HG03095 (cell line): ENCODE results near the gene BTG1.
A peak's percentile ranks its signal among the peaks of the same experiment; 100 is the strongest.

ENCODE experiments used
- ATAC-seq: cut with Tn5 transposase; IDR thresholded peaks from one replicate; pipeline ENCODE4 v1.9.1; 2021; ENCODE audit warnings: moderate library complexity; ENCODE audit not compliant: unreplicated experiment

Gene BTG1, protein sequence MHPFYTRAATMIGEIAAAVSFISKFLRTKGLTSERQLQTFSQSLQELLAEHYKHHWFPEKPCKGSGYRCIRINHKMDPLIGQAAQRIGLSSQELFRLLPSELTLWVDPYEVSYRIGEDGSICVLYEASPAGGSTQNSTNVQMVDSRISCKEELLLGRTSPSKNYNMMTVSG

DNA sequence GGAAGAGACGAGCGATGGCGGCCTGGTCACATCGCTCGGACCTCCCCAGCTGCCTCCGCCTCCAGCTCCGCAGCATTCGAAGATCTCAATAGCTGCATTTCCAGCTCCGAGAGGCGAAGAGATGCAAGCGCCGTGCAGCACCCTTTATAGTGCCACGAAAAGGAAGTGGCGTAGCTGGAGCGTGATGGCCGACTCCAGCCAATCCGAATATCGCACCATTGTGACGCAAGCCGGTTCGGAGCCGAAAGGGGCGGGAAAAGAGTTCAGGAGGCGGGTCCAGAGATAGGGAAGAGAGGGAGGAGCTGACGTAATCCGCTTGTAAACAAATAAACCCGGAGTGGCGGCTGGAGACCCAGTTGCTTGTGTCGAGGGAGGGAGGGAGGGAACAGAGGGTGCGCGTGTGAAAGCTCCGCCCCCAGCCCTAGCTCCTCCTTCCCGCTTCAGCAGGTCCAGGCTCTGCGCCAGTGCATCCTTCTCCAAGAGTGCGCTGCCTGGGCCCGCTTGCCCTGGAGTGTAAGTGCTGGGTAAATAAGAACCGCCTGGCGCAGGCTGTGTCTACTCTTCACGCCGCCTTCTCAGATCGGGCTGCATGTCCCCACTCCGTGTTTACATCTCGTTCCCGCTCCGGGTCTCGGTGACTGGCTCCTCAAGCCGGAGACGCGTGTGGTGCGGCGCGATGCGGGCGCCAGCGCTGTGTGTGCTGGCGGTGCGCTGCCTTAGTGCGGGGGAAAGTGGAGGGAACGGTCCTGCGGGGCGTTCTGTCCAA is at the start of gene BTG1:
Gene BTG1, minus strand, starts transcription at position 116 of the 766 bp plus-strand sequence. CDS start 311 bp downstream, outside the sequence.
- ATAC-seq = peak; percentile 70

DNA sequence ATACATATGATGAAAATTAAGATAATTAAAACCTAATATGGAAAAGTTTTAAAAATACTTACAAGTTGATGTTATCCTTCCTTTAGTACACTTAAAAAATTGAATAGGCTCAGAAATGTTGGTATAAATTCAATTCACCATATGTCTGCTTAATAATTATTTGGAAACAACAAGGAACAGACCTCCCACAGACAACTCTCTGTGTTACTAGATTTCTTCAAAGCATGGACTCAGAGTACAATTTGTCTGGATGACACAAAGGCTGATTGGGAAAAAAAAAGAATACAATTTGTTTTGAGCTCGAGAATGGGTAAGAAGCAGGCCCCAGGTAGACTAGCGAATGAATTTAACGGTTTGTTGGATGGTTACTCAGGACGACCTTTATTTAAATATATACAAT is 48.9 kb upstream of the BTG1 start:
- no peak for ATAC-seq

DNA sequence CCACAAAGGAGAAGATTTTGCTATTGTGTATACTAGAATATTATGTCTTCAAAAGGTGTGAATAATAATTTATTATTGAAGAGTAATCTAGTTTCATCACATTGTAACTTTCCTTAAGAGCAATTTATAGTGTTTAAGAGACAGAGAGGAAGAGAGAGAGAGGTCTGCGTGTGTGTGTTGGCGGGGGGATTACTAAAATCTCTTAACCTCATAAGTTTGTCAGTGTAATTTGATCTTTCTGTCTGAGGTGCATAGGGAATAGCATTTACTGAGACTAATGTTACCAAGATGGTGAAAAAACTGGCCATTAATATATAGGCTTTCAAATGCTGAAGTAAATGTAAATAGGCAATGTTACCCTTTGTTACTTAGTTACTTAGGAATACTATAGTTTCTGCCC is 48.2 kb upstream of the BTG1 start:
- no peak for ATAC-seq

DNA sequence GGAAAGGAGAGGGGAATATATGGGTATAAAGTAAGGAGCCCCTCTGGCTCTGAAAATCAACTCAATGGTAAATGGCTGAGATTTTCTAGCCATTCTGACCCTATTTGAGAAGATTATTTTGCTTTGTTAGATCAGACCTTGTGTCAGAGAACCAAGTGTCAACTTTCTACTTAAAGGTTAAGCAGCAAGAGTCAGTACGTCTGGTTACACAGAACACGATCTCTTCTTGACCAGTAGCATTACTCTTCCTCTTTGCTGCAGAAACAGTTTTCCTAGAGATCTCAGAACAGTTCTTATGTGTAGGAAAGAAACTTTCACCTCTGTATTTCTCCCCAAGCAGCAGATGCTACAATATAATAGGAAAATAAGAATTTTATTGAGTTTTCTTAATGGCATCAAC is 47.4 kb upstream of the BTG1 start:
- no peak for ATAC-seq

DNA sequence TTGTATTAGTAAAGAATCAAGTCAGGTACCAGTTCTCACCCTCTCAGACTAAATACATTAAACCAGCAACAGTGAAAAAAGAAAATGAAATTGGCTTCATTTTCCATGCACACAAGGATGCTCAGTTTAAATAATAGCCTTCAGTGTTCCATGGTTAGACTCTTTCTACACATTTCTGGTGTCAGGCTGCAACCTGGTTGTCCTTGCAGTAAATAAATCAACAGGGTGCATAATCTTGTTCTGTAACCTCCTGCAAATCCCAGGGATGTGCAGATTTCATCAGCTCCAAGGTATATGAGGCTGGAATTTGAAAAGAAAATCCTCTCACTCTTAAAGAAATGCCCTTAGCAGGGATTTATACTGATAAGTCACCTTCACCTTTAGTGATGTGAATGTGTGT is 46.7 kb upstream of the BTG1 start:
- ATAC-seq = no peak

DNA sequence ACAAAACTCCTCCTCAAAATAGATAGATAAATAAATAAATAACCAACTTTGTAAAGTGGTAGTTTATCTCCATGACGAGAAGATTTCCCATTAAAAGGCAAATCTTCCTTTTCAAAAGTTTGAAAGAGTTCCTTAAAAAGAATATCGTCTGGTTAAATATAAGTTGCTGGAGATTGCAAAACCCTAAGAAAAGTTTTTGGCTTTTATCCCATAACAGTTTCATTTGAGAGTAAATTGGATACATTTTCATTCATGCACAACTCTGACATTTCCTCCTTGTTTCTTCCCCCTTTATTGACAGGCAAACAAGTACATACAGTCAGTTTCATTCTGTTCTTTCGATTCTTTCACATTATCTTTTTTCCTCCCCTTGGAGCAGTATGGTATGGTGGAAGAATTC is 45.4 kb upstream of the BTG1 start:
- no peak for ATAC-seq

DNA sequence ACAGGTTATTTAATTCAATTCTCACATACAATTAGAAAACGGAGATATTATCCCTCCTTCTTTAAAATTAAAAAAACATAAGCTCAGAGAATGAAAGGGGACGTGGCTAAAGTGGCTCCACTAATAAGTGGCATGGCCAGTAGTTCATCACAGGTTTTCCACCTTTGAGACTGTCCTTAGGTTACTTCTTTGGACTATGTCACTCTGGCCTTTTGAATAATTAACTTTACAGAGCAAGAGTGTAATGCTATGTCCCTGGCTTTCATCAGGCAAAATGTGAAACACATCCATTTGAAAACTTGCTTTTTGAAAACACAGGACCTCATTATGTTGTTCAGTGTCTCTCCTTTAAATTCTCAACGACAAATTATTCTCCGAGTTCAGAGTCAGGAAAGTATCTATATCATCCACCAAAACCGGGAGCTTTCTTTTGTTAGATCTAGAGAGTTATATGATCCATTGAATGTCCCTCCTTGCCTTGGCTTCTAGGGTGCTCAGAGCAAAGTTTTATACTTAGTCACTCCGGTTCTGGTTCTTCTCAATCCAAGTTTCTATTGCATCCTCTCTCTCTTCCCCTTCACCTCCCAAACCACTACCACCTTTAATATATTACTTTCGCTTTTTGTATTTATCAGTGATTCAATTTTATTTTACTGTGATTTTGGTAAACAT is 43.0 kb upstream of the BTG1 start:
- no peak for ATAC-seq

DNA sequence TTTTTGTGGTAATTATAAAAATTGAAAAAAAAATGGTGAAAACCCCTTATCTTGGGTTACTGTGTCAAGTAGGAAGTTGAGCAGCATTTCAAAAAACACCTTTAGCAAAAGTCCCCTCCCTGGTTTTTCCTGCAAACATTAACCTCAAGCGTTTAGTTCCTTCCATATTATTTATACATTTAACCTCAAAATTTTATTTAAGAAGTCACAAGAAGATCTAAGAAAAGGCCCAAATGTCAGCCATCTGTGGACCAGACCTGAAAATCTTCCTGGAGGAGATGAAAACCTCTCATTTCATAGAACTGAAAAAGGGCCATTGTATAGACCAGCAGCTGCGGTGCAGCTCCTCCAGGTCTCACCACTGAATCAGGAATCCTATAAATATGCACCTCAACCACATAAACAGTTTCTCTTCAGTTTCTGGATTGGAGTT is 40.4 kb upstream of the BTG1 start:
- ATAC-seq = peak; percentile 48

DNA sequence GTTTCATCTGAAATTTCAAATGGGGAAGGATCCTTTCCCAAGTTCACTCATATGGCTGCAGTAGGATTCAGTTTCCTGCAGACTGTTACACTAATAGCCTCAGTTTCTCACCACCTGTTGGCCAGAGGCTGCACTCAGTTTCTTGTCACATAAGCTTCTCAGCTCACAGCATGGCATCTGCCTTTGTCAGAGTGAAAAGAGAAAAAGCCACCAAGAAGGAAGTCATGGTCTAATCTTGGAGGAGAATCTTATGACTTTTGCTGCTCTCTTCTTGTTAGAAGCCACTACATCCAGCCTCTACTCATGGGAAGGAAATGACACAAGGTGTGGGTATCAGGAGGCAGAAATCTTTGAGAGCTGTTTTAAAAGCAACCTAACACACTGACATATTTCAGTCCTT is 39.4 kb upstream of the BTG1 start:
- peak; percentile 61 for ATAC-seq

DNA sequence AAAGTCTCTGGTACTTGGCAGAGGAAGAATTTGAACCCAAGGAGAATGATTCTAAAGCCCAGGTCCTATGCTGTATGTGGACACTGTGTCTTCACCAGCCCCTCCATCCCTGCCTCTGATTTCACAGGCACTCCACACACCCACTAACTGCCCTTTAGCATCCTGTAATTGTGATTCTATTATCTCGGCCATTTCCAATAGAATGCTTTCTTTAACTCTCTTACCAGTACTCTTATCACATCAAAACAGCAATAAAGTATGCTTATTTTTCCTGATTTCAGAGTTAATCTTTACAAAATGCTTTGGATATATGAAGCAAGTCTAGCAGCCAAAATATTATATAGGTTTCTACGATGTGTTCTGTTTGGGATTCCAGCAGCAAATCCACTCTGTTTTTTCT is 37.9 kb upstream of the BTG1 start:
- ATAC-seq = no peak

DNA sequence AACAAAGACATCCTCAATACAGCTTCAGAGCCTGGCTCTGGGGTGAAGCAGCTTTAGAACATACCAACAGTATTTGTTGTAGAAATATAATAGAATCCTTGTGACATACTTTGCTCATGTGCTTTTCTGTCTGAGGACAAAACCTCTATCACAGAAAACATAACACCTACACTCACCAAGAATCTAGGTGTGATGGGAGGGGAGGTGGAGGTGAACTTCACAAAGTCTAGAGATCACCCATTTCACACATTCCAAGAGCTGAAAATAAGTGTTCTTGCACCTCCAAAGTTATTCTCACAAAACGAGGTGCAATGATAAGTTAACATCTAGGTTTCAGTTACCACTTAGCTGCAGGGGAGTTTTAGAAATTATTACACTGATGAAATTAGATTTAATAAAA is 32.7 kb upstream of the BTG1 start:
- no peak for ATAC-seq

DNA sequence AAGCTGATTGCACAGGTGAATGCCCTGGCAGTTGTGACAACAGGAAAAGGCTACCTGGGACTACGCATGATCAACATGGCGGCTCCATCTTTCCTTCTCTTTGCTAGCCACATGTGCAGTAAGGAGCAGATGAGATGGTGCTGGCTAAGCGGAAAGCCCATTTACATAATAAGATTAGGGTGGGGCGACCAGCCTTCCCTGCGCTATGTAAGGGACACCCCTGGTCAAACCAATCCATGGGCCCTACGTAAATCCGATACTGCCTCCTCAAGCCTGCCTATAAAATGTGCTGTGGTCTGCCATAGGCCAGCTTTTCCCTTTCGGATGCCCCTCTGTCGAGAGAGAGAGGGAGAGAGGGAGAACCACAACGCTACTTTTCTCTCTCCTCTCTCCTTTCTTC is 31.0 kb upstream of the BTG1 start:
- no peak for ATAC-seq

DNA sequence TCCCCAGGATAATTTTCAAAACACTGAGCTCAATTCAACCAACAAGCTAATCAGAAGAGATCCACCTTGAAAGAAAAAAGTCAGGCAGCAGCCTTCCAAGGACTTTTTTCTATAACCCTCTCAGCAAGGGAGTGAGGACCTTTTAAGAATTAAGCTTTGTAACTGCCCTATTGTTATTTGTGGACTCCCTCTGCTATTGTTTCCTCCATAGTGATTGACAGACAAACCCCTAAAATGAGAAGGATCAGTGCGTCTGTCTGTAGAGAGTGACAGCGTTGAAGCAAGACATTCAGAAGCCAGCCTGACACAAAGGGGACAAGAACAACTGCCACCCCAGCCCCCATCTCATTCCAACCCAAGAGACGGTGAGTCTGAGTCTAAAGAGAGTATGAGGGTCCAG is 30.3 kb upstream of the BTG1 start:
- no peak for ATAC-seq

DNA sequence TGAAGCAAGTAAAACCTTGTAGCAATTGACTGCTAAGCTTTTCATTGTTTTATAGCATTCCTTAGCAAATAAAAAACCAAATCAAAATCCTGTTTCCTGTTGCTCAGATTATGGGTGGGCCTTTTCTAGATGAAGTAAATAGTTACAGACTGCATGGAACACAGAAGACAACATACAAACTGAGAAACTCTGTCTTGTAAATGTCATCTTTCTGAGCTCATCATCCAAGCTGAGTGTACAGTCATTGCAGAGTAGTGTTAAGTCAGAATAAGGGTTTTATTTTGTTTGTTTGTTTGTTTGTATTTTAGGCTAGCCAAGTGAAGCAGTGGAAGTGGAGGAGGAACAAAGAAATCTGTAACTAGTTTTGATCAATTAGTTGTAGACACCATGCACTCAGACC is 24.4 kb upstream of the BTG1 start:
- ATAC-seq = no peak

DNA sequence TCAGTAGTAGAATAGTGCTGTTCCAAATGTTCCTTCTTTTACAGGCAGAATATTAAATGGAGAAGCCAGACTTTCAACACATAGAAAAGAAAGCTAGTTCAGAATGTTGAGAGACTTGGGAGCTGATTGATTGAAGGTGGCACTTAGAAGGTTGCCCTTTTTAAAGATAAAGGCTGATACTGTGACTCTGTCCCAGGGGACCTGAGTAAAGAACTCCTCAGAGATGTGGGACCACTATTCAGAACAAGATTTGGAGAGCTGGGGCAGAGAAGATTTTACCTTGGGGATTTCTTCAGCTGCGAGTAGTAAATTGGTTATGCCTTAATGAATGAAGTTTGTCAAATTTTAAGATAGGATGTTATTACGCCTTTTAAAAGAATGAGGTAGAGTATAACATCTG is 21.4 kb upstream of the BTG1 start:
- no peak for ATAC-seq

DNA sequence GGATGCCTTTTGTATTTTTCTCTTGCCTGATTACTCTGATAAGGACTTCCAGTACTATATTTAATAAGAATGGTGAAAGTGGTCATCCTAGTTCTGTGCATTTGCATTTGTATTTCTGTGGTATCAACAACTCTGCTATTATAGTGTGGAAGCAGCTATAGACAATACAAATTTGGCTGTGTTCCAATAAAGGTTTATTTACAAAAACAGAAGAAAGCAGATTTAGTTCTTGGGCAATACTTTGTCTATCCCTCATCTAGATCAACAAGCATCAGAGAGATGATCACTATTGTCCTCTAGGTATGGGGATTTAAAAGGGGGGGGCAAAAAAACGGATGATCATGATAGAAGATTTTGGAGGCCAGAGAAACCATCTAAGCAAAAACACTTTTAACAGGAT is 19.1 kb upstream of the BTG1 start:
- ATAC-seq = no peak

DNA sequence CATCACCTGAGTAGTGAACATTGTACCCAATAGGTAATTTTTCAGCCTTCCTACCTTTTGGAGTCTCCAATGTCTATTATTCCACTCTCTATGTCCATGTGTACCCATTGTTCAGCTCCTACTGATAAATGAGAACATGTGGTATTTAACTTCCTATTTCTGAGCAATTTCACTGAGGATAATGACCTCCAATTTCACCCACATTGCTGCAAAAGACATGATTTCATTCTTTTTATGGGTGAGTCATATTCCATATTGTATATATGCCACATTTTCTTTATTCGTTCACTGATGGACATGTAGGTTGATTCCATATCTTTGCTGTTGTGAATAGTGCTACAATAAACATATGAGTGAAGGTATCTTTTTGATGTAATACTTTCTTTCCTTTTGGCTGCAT is 16.4 kb upstream of the BTG1 start:
- ATAC-seq = no peak

DNA sequence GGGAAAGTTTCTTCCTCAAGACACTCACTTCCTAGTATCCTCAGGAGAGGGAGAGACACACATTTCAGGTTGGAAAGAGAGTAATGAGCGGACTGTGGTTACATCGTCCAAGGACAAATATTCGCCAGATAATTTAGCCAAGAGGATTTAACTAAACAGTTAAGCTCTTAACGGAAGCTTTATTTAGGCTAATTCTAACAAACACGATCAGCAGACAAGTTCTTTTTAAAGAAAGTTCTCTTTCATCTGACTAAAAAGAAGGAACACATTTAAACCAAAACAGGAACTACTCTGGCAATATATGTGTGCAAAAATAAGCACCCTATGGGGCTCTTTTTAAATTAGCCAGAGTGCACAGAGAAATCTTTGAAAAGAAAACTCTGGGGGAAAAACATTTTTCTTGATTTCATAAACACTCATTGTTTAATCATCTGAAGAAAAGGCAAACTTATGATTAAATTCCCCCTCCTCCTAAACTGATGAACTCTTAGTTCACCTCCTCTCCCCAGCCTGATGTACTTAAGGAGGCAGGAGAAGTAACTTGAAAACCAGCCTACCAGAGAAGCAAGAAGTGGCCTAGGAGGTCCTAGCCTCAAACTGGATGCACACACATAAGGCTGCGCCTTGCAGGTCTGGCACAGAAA is 13.3 kb upstream of the BTG1 start:
- ATAC-seq = peak; percentile 48

DNA sequence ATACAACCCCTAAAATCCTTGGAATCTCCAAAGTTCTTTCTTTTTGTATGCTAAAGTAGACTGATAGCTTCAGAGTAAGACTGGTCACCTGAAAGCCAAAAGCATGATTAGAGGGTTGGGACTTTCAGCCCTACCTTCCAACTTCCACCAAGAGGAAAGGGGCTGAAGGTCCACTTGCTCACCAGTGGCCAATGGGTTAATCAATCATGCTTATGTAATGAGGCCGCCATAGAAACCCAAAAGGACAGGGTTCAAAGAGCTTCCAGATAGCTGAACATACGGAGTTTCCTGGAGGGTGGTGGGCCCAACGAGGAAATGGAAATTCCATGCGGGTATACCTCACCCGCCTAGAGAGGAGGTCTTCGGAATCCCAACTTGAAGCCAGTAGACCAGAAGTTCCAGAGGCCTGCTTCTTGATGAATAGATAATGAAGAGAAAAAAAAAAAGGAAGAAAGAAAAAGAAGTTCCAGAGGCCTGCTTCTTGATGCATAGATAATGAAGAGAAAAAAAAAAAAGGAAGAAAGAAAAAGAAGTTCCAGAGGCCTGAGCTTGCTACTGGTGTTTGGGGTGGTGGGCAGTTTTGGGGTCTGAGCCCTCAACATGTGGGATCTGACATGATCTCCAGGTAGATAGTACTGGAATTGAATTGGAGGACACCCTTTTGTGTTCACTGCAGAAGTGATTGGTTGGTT is 11.2 kb upstream of the BTG1 start:
- ATAC-seq = no peak

DNA sequence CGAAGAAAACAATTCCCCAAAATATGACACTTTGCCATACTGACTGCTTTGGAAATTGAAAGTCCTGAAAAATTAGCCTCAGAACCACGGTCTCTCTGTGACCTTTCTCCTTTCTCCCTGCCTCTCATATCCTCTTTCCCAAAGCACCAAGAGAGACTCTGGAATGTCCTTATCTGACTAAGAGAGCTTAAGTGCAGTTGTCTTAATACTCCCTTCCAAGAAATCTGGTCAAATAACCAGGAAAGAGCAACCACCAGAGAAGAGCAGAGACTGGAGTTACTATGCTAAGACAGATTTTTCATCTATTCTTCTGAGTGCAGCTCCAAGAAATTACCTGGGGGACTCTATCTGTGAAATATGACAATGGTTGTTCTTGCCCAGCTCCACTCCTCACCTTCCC is 10.5 kb upstream of the BTG1 start:
- ATAC-seq = no peak

DNA sequence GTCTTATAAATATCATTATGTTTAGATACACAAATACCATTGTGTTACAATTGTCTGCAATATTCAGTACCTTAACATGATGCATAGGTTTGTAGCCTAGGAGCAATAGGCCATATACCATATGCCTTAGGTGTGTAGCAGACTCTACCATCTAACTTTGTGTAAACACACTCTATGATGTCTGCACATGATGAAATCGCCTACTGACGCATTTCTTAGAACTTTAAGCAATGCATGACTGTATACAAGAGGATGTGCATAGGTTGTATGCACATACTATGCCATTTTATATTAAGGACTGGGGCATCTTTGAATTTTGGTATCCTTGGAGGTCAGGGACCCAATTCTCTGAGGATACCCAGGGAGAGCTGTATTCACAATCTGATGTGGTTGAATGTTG is 10.1 kb upstream of the BTG1 start:
- ATAC-seq = no peak
